Keratinocyte (primary cell): ENCODE measurements around the gene SMIM35. TPM values are rescaled to one million over a fixed set of nuclear protein-coding genes. Genes with fewer than 3 reads are reported as not detected.

Experiments used
- DNase-seq: peaks from one replicate; pipeline ENCODE4 v3.0.0-alpha.2; 2011; ENCODE audit warnings: low read depth, missing footprints, low spot score
- FAIRE-seq: peaks from 2 replicates; lab custom pipeline; 2011; peaks lifted over from hg19 to GRCh38; lab: Jason Lieb, UNC
- H2AFZ ChIP-seq: 2 replicates; pipeline ENCODE4 v1.6.0; 2012; ENCODE audit warnings: low read length, control low read depth, inconsistent platforms; ENCODE audit not compliant: control insufficient read depth
- H3K27ac ChIP-seq: 2 replicates; pipeline ENCODE4 v1.5.1; 2011; ENCODE audit warnings: low read length; ENCODE audit not compliant: control insufficient read depth, insufficient read depth
- H3K27me3 ChIP-seq: 3 replicates; pipeline ENCODE4 v1.6.0; 2011; ENCODE audit warnings: low read length; ENCODE audit not compliant: control insufficient read depth, insufficient read depth; ENCODE audit errors: extremely low read depth
- H3K36me3 ChIP-seq, 2 experiments: 2 replicates in 1 of 2; 3 replicates in 1 of 2; pipeline ENCODE4 v1.5.1; 2011; ENCODE audit warnings: low read length in 2 of 2, mild to moderate bottlenecking in 1 of 2; ENCODE audit not compliant: control insufficient read depth in 2 of 2, insufficient read depth in 2 of 2; ENCODE audit errors: extremely low read depth in 1 of 2
- H3K4me1 ChIP-seq: 3 replicates; pipeline ENCODE4 v1.5.1; 2011; ENCODE audit warnings: low read length; ENCODE audit not compliant: control insufficient read depth, insufficient read depth; ENCODE audit errors: extremely low read depth
- H3K4me2 ChIP-seq: 3 replicates; pipeline ENCODE4 v1.6.0; 2011; ENCODE audit warnings: low read depth, low read length; ENCODE audit not compliant: control insufficient read depth, insufficient read depth; ENCODE audit errors: extremely low read depth
- H3K4me3 ChIP-seq, 3 experiments: fragments of 200-600 bp in 1 of 3; sonication (generic) in 1 of 3; 2 replicates in 2 of 3; 3 replicates in 1 of 3; pipeline ENCODE4 v1.5.1; 2011 to 2016; ENCODE audit warnings: low read length in 3 of 3, mild to moderate bottlenecking in 3 of 3, control low read depth in 2 of 3, inconsistent platforms in 1 of 3, low read depth in 1 of 3, mixed read lengths in 1 of 3, mixed run types in 1 of 3, moderate library complexity in 1 of 3; ENCODE audit not compliant: control insufficient read depth in 2 of 3, insufficient read depth in 2 of 3; ENCODE audit errors: extremely low read depth in 1 of 3
- H3K79me2 ChIP-seq: 2 replicates; pipeline ENCODE4 v1.6.0; 2012; ENCODE audit warnings: low read length; ENCODE audit not compliant: control insufficient read depth, insufficient read depth
- H3K9ac ChIP-seq: 3 replicates; pipeline ENCODE4 v1.6.0; 2011; ENCODE audit warnings: low read length; ENCODE audit not compliant: control insufficient read depth, insufficient read depth; ENCODE audit errors: extremely low read depth
- H3K9me1 ChIP-seq: 3 replicates; pipeline ENCODE4 v1.6.0; 2011; ENCODE audit warnings: low read length; ENCODE audit not compliant: control insufficient read depth, insufficient read depth; ENCODE audit errors: extremely low read depth
- H3K9me3 ChIP-seq: 2 replicates; pipeline ENCODE4 v1.5.1; 2012; ENCODE audit warnings: low read depth, low read length; ENCODE audit not compliant: control insufficient read depth
- H4K20me1 ChIP-seq: 3 replicates; pipeline ENCODE4 v1.6.0; 2011; ENCODE audit warnings: low read length; ENCODE audit not compliant: control insufficient read depth, insufficient read depth; ENCODE audit errors: extremely low read depth
- EZH2 ChIP-seq: IDR thresholded peaks from one replicate; pipeline ENCODE4 v1.6.1; 2012; ENCODE audit warnings: inconsistent platforms, mild to moderate bottlenecking, low read length, moderate library complexity
- dilution Hi-C: fragments of 300-500 bp; cut with MboI; formaldehyde crosslinking; loops from one replicate; pipeline ENCODE4 v1.7.0; 2020; ENCODE audit warnings: low sequenced_read_pairs; ENCODE audit not compliant: extremely low pct_ligation_motif_present
- polyA plus RNA-seq, 5 experiments: library from polyadenylated mRNA; depleted of rRNA in 3 of 5; stranded (reverse) in 3 of 5; stranded (forward) in 1 of 5; unstranded in 1 of 5; fragments of >200 nt; gene quantifications; 1 replicate in 1 of 5; 2 replicates in 3 of 5; 3 replicates in 1 of 5; pipeline versions ENCODE4 v1.2.1 to v1.2.3, GENCODE V29; 2011 to 2012; ENCODE audit warnings: missing spikeins in 2 of 5, low read depth in 1 of 5, low replicate concordance in 1 of 5
- TF ChIP-seq, protein P1 (sequence below), 3 experiments: IDR thresholded peaks in 1 of 3; conservative IDR thresholded peaks in 1 of 3; optimal IDR thresholded peaks in 1 of 3; 2 replicates in 2 of 3; 3 replicates in 1 of 3; pipeline versions ENCODE3 to v1.5.1; 2011; ENCODE audit warnings: low read length in 3 of 3, mild to moderate bottlenecking in 3 of 3, moderate library complexity in 2 of 3, control low read depth in 1 of 3, inconsistent platforms in 1 of 3; ENCODE audit not compliant: insufficient read depth in 2 of 3; ENCODE audit errors: extremely low read depth in 1 of 3

SMIM35 gene
- polyA plus RNA-seq, 1 donor (not counting 4 experiments of a cell fraction or from before 2014, with no cell fraction given): not detected

DNA sequence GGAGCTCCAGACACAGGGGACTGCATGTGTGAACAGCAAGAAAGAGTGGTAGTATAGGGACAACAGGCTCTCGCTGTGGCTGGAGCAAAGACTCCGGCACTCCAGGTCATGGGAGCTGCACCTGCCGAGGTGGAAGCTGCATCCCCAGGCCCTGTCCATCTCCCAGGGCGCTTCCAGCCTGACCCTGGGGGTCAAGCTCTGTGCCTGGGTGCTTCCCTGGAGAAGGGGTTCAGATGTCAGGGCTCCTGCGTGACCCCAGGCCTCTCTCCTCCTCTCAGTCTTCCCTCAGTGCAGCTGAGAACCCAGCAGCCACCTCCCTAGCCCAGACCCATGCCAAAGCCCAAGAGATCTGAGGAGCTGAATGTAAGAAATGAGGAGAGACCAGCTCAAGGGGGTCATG is 6.5 kb downstream of the SMIM35 start:
- H4K20me1 ChIP-seq: no peaks in the 10 kb centered on the region
- H2AFZ ChIP-seq: no peak overlapping the region
- H3K4me3 ChIP-seq: no peak overlapping the region
- H3K9me1 ChIP-seq: no peaks in the 10 kb centered on the region
- no peaks in the 10 kb centered on the region for H3K27me3 ChIP-seq
- H3K4me1 ChIP-seq: peaks cover 22% of the 10 kb centered on the region
- no peaks in the 10 kb centered on the region for H3K79me2 ChIP-seq
- no peak overlapping the region for H3K9ac ChIP-seq
- FAIRE-seq (no peak), DNase-seq (no peak)
- no peak for TF ChIP-seq EZH2
- TF ChIP-seq, protein P1, sequence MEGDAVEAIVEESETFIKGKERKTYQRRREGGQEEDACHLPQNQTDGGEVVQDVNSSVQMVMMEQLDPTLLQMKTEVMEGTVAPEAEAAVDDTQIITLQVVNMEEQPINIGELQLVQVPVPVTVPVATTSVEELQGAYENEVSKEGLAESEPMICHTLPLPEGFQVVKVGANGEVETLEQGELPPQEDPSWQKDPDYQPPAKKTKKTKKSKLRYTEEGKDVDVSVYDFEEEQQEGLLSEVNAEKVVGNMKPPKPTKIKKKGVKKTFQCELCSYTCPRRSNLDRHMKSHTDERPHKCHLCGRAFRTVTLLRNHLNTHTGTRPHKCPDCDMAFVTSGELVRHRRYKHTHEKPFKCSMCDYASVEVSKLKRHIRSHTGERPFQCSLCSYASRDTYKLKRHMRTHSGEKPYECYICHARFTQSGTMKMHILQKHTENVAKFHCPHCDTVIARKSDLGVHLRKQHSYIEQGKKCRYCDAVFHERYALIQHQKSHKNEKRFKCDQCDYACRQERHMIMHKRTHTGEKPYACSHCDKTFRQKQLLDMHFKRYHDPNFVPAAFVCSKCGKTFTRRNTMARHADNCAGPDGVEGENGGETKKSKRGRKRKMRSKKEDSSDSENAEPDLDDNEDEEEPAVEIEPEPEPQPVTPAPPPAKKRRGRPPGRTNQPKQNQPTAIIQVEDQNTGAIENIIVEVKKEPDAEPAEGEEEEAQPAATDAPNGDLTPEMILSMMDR (optimal IDR thresholded peaks at IDR 0.05 in 1 of 3, IDR thresholded peaks at IDR 0.05 in 1 of 3, conservative IDR thresholded peaks at IDR 0.05 in 1 of 3; ENCODE audit: extremely low read depth in 1 of 3, insufficient read depth in 2 of 3, low read length in 3 of 3): no peak
- H3K27ac ChIP-seq: no peak overlapping the region
- no peaks in the 10 kb centered on the region for H3K36me3 ChIP-seq
- dilution Hi-C loops: no loop called here
- no peak overlapping the region for H3K4me2 ChIP-seq
- no peaks in the 10 kb centered on the region for H3K9me3 ChIP-seq

DNA sequence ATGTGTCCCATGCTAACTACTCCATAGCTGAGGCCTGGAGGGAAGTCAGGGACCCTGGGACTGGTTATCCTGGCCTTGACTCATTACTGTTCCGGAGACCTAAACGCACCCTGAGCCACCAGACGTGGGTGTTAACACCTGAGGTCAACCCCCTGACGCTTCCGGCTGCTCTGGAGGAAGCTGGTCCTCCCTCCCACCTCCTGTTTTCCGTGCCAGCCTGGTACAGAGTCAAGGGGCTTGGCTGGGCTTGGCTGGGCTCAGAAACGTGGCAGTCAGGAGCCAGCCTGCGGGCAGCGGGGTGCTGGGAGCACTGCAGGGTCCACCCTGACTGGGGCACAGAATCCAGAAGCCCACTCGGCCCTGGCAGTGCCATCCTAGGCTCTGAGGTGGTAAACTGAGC is 7.3 kb downstream of the SMIM35 start:
- Histone ChIP-seq H3K36me3 (no peaks in the 10 kb centered on the region), H2AFZ (no peak overlapping the region), H3K9me1 (no peaks in the 10 kb centered on the region), H3K9ac (no peak overlapping the region), H3K4me1 (peaks cover 30% of the 10 kb centered on the region), H3K9me3 (no peaks in the 10 kb centered on the region), H3K27me3 (no peaks in the 10 kb centered on the region), H3K27ac (no peak overlapping the region), H3K4me3 (no peak overlapping the region), H3K79me2 (no peaks in the 10 kb centered on the region), H3K4me2 (no peak overlapping the region), H4K20me1 (no peaks in the 10 kb centered on the region)
- dilution Hi-C loops: no loop called here
- FAIRE-seq (no peak), DNase-seq (no peak)
- TF ChIP-seq EZH2: no peak
- TF ChIP-seq, protein P1 (optimal IDR thresholded peaks at IDR 0.05 in 1 of 3, IDR thresholded peaks at IDR 0.05 in 1 of 3, conservative IDR thresholded peaks at IDR 0.05 in 1 of 3; ENCODE audit: extremely low read depth in 1 of 3, insufficient read depth in 2 of 3, low read length in 3 of 3): no peak
